NOMO-1 treated with DMSO at 0.1 percent for 48 hours (cell line): Measurements from ENCODE around the gene ZCWPW1.
A peak's percentile ranks its signal among the peaks of the same experiment; 100 is the strongest.

Experiments
- DNase-seq: peaks from one replicate; lab custom pipeline; 2025; ENCODE audit not compliant: unreplicated experiment; lab: John Stamatoyannopoulos, UW

Gene ZCWPW1, protein sequence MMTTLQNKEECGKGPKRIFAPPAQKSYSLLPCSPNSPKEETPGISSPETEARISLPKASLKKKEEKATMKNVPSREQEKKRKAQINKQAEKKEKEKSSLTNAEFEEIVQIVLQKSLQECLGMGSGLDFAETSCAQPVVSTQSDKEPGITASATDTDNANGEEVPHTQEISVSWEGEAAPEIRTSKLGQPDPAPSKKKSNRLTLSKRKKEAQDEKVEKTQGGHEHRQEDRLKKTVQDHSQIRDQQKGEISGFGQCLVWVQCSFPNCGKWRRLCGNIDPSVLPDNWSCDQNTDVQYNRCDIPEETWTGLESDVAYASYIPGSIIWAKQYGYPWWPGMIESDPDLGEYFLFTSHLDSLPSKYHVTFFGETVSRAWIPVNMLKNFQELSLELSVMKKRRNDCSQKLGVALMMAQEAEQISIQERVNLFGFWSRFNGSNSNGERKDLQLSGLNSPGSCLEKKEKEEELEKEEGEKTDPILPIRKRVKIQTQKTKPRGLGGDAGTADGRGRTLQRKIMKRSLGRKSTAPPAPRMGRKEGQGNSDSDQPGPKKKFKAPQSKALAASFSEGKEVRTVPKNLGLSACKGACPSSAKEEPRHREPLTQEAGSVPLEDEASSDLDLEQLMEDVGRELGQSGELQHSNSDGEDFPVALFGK

DNA sequence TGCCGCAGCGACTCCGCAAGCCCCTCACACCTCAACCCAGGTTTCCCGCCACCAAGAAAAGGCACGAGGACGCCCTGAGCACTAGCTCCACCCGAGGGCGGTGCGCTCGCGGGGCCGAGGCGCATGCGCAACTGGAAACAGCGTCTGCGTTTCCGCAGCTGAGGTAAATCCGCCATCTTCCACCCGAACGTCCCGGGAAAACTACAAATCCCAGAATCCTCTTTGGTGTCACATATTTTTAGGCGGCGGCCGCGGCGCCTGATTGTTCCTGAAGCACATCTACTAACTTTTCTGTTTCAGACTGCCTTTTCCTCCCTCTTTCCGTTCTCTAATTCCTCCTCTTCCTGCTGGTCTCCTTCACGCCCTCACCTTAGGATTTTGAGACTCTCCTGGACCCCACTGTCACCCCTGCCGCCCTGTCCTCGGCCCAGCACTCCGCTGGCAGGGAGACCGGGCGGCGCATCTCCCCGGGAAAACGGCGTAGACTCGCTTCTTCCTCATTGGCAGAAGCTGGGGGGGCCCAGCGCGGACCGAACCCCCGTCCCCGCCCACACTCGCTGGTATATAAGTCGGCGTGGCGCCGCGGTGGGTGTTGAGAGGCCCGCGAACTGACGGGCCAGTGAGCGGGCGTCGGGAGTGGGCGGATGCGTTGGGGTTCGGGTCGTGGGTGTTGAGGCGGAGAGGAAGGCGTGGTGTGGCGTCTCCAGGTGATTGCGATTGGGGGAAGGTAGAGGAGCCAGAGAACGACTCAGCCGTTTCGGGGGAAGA is at the start of gene ZCWPW1:
TSS of gene ZCWPW1 (minus strand) at position 505 of the 768 bp plus-strand sequence. CDS start 8,054 bp downstream, outside the sequence.
- DNase-seq = peak; percentile 99

DNA sequence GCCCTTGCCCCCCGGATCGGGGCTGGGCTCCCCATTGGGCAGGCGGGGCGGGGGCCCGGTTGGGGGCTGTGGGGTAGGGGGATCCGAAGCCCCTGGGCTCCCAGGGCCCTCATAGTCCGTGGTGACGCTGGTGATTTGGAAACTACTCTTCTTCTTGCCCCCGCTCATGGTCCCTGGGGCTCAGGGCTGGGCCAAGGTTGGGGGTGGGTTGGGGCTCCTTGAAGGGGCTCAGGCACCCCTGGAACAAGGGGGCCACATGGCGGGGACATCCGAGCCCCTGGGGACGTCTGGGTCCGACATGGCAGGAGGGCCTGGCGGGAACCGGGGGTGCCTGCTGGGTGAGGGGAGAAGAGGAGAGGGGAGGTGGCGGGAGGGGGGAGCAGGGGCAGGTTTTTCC is 49.4 kb upstream of the ZCWPW1 start:
- no peak for DNase-seq

DNA sequence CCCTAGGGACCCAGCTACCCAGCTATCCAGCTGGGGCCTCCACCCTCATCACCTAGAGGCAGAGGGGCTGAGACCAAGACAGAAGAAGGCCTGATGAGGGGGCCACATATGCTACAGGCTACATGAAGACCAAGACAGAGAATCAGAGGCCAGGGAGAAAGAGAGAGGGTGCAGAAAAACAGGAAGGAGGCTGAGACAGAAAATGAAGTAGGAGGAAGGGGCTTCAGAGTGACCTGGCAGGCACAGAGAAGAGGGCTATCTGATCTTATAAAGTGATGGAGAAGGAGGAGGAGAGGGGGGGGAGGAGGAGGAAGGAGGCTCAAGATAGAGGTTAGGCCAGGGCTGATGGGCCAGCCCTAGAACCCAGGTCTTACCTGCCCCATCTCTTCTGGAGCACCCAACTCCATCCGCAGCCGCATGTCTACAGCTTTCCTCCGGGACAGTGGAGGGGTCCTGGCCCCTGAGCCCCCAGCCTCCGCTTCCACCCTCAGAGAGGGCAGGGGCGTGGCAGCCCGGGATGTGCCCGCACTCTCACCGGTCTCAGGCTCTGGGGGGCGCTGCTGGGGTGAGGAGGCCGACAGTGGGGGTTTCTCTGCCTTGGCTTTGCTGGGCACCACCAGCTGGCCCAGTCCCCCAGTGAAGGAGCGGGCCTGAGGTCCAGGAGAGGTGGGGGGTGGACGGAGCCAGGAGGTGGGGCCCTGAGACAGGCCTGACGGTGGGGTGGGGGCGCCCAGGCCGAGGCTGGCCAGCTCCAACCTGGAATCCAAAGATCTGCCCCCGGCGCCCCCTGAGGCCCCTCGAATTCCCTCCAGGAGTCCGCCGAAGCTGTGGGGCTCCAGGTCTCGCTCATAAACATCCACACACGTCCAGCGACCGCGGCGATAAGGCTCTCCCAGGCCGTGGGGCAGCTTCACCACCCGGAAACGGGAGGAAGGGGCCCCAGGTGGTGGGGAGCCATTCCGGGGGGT is 48.7 kb upstream of the ZCWPW1 start:
- DNase-seq = no peak

DNA sequence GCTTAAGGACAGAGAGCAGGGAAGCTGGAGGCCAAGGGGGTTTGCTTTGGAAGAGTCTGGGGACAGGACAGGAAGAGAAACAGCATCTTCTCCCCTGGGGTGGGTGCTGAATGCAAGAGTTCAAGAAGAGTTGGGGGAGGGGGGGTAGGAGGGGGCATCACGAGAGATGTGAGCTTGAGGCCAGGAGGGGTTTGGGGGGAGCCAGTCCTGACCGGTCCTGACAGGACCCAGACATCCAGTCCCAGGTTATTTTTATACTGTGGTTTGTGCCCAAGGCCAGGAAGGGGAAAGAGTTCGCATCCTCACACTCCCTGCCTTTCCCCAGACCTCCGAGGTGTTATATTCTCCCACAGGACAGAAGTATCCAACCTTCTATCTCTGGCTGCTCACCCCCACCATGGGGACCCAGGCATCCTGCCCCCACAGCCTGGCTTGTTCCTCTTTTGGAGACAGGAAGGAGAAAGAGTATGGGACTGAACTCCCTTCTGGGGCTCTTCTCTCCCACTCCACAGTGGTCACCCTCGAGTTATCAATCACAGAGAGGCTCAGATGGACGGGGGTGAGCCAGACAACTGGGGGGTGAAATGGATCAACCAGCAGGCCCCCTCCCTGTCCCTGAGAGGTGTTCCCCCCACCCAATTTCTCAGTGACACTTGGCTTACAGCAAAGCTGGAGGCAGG is 47.7 kb upstream of the ZCWPW1 start:
- no peak for DNase-seq

DNA sequence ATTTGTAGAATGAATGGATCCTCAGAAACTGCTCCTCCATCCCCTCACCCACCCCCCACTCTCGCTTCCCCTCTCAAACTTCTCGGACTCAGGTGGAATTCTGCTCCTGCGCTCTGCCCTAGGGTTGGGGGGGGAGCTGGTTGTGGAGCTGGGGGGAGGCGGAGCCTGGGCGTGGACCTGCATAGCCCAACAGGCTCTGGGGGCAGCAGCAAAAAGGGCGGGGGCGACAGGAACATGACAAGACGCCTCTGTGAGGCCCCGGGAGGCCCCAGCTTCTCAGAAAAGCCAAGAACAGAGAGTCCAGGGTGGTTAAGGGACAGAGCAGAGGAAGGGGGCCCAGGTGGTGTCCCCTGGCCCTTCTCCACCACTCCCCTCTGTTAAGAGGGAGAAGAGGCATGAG is 47.0 kb upstream of the ZCWPW1 start:
- DNase-seq = no peak

DNA sequence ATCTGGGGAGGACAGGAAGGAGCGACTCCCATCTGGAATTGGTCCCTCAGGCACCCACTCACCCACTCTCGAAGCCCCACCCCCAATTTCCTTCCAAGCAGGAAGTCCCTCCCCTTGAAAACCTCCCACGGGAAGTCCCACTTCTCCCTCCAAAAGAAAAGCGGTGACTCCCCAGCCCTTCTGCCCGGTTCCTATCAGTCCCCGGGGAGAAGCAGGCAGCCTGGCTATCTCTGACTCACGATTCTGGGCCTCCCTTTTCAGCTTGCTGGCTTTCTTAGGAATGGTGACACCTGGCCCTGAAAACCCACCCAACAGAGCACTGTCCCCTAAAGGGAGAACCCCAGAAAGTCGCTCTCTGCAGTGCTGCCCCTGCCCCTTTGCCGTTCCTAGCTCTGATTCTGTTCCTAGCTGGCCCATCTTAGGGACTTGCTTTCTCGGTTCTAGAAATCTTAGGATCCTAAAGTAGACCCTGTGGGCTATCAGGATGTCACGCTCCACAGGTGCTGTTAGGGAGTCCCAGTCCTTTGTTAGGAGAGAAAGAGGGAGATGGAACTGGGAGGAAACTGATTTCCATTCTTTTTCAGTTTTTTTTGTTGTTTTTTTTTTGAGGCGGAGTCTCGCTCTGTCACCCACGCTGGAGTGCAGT is 44.5 kb upstream of the ZCWPW1 start:
- no peak for DNase-seq

DNA sequence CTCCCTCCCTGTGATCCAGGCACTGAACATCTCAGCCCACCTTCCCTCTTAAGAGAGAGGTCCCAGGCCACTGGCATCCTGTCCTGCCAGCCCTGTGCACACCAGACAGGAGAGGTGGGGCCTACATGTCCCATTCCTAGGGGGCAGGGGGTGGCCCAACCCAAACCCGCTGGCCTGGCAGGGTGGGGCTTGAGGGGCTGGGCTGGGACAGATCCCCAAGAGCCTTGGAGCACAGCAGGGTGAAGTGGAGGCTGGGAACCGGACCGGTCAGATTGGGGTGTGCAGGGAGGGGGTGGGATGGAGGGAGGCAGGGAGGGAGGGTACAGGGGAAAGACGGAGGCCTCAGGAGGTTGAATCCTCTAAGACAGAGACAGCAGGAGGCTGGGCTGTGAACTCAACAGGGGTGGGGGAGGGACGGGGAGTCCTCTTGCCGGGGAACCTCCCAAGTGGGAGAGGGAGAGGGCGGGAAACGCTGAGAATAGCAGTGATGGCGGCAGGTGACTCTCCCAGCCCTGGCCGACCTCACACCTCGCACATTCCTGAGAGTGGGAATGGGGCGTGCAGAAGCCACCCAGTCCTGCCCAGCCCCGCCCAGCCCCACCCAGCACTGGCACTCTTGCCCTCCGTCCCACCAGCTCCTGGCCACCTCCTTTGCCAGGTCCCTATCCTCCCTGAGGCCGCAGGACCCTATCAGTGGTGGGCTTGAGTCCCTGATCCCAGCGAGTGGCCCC is 43.8 kb upstream of the ZCWPW1 start:
- no peak for DNase-seq

DNA sequence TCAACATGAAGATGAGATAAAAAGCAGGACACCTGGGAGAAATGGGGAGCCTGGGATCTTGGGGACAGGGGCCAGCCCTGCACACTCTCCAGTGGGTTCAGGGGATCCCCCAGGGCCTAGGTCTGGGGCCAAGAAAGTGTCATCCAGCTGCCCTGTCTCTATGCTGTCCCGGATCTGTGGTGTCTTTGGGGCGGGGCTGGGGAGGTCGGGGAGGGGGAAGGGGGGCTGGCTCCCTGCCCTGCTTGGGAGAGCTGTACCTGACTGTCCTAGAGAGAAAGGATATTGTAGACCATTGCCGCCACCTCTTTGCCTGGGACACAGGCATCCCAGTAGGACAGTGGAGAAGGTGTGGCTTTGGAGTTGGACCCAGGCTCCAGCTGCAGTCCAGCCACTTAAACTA is 42.5 kb upstream of the ZCWPW1 start:
- DNase-seq = no peak

DNA sequence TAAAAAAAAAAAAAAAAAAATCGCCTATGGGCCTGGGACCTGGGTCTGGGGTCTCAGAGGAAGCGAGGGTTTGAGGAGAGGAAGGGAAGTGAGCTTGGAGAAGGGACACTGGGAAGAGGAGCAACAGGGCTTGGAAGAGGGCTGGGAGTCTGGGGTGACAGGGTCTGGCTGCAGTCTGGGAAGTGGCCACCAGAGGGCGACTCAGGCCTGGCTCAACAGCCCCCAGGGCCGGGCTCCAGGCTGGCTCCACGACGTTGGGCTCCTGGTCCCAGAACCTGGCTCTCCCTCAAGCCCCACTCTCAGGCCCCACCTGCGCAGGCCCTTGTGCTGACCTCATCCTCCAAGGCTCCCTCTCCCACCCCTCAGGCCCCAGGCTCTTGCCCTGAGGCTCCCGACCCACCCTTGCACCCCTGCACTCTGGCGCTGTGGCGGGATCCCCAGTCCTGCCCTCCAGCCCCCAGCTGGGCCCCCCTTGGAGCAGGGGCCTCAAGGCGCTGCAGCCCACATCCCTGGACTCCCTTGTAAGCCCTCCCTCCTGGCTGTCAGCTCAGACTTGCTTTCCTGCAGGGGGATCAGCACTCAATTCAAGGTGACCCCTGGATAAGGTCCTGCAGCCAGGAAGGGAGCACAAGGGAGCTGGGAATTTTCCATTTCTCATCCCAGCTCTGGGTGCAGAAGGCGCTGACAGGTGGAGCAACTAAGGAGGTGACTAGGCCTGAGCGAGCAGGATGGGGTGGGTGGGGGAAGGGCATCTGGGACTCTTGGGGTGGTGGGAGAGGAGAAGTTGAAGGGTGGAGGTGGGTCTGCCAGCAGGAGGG is 40.9 kb upstream of the ZCWPW1 start:
- peak; percentile 75 for DNase-seq

DNA sequence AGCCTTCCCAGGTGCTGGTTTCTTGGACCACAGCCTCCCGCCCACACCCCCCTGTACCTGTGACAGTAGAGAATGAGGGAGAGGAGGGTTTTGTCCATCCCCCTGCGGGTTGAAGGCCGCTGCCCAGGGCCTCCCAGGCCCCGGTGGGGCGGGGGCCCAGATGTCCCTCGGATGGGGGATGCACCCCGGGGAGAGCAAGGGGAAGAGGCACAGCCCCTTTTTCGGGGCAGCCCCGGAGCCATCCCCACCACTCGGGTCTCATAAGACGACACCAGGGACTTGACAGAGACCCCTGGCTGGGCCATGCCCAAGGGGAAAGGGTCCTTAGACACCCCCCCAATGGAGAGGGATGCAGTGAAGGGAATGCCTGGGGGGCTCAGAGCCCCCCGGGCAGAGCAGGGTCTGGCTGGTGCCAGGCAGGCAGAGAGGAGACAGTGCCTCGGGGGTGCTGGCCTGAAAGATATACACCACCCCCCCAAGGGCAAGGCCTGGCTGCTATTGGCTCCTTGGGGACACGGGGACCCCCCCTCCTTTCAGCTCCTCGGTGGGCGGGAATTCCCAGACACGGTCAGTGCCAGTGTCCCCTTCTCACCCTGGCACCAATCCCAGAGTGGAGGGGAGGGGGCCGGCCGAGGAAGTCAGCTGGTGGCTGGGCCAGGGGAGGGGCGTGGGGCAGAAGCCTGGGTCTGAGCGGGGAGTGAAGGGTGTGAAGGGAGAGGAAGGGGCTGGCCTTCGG is 39.3 kb upstream of the ZCWPW1 start:
- no peak for DNase-seq

DNA sequence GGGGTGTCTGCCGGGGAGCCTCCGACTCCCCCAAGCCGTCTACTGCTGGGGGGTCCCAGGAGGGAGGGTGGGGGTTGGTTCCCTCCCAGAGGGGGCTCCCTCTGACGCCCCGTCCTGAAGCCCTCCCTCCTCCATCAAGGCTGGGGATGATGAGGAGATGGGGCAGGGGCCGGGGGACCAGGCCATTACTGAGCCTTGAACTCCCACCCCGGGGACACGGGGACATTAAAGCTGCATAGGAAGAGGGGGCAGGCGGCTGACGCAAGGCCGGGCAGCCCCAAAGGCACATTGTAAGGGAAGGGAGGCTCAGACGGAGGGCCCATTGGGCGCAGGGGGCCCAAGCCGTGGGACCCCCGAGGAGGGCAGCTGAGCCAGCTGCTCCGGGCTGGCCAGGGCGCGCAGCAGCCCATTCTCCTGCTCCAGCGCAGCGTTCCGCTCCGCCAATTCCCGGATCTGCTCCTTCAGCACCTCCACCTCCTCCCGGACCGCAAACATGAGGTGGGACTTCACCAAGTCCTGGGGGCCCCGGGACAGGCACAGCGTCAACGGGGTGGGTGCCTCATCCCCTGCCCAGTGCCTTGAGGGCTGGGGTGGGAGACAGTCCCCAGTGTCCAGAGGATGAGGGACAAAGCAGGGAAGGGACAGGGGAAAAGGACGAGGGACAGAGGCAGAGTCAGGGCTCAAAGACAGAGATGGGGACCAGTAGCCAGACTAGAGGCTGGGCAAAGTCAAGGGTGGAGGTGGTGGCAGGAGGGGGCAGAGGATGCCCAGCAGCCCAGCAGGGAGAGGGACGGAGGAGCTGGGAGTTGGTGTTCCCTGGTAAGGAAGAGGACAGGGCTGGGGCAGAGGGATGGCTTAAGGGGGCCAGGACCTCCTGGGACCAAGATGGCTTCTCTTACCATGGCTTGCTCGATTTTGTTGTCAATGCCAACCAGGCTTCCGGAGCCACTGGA is 38.4 kb upstream of the ZCWPW1 start:
- no peak for DNase-seq

DNA sequence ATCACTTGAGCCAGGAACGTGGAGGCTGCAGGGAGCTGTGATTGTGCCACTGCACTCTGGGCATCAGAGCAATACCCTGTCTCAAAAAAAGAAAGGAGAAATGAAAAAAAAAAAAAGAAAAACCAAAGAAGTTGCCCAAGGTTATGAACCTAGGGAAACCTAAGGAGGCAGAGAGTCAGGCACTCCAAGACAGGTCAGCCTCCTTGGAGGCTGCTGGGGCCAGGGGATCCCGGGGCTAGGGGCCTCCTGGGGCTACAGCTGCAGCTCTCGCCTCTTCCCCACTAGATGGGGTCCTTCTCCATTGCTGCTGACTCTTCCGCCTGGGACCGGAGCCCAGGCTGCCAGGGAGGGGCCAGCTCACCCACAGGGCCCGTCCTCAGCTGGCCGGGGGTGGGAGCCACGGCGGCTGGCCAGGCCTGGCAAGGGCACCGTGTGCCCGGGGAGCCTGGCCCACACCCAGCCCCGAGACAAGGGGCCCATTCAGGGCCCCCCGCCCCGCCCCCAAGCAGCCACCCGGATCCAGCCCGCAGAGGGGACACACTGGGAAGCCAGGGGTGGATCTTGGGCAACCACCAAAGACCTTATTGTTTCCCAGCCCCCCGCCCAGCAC is 37.3 kb upstream of the ZCWPW1 start:
- no peak for DNase-seq

DNA sequence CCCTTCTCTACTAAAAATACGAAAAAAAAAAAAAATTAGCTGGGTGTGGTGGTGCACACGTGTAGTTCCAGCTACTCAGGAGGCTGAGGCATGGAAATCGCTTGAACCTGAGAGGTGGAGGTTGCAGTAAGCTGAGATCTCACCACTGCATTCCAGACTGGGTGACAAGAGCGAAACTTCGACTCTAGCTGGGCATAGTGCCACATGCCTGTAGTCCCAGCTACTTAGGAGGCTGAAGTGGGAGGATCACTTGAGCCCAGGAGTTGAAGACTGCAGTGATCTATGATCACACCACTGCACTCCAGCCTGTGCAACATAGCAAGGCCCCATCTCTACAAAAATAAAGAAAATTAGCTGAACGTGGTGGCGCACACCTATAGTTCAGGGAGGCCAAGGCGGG is 36.8 kb upstream of the ZCWPW1 start:
- no peak for DNase-seq

DNA sequence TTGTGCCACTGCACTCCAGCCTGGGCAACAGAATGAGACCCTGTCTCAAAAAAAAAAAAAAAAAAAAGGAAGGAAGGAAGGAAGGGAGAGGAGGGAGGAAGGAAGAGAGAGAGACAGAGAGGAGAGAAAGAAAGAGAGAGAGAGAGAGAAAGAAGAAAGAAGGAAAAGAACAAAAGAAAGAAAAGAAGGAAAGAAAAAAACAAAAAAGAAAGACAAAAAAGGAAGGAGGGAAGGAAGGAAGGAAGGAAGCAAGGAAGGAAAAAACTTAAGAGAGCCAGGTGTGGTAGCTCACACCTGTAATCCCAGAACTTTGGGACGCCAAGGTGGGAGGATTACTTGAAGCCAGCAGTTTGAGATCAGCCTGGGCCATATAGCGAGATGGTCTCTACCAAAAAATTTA is 36.3 kb upstream of the ZCWPW1 start:
- no peak for DNase-seq

DNA sequence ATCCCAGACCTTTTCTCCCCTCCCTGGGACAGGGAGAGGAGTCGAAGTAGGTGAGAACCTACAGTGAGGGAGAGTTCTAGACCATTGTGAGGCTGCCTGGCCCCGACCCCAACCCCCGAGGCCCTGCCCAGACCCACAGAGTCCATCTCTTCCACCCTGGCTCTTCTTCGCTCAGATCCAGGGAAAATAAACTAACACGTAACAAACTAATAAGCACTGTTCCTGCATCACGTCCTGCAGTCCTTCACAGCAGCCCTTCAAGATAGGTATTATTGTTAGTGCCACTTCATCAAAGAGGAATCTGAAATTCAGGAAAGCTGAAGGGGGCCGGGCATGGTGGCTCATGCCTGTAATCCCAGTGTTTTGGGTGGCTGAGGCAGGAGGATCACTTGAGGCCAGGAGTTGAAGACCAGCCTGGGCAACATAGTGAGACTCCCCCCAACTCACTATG is 35.7 kb upstream of the ZCWPW1 start, which contains the start of gene SPACDR:
TSS of gene SPACDR (minus strand) at position 51 of the 451 bp plus-strand sequence. CDS start 235 bp downstream, outside the sequence.
- DNase-seq = no peak

DNA sequence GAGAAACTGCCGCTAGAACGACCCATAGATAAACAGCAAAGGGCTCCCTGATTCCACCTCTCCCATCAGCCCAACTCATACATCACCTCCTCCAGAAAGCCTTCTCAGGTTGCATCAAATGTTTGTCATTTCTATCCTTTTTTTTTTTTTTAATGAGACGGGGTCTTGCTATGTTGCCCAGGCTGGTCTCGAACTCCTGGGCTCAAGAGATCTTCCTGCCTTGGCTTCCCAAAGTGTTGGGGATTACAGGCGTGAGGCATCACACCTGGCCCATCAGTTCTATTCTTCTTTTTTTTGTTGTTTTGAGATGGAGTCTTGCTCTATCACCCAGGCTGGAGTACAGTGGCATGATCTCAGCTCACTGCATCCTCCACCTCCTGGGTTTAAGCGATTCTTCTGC is 28.5 kb upstream of the ZCWPW1 start:
- DNase-seq = no peak
